HFF-Myc (cell line): ENCODE measurements around the gene C11orf52.
"Not testable (repeated sequence)": the region's sequence is repeated elsewhere in the genome, so short reads cannot be mapped to it uniquely, and the experiment has no call there.

Experiments
- DNase-seq: peaks from one replicate; pipeline ENCODE4 v3.0.0-alpha.2; 2011; ENCODE audit warnings: low read depth; ENCODE audit errors: extremely low read depth
- H3K4me3 ChIP-seq: replicated peaks from 2 replicates; pipeline ENCODE4 v1.5.1; 2011; ENCODE audit warnings: low read depth, mild to moderate bottlenecking, control low read depth, low read length
- TF ChIP-seq, protein P1 (sequence below): IDR thresholded peaks from 2 replicates; pipeline ENCODE4 v1.5.1; 2012; ENCODE audit warnings: mild to moderate bottlenecking, low read depth, low read length, control low read depth; ENCODE audit errors: missing control alignments

The C11orf52 gene

DNA sequence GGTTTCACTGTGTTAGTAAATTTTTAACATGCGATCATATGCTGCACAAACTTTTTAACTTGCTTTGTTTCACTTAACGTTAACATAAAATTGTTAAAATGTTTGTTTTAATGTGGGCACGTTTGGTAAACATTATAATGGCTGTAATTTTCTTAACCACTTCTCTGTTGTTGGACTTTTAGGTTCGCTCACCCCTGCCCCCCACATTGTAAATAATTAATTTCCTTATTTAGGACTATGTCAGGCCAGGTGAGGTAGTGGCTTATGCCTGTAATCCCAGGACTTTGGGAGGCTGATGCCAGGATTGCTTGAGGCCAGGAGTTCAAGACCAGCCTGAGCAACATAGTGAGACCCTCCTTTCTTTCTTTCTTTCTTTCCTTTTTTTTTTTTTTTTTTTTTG, 11.8 kb downstream of the C11orf52 start:
- TF ChIP-seq, protein P1, sequence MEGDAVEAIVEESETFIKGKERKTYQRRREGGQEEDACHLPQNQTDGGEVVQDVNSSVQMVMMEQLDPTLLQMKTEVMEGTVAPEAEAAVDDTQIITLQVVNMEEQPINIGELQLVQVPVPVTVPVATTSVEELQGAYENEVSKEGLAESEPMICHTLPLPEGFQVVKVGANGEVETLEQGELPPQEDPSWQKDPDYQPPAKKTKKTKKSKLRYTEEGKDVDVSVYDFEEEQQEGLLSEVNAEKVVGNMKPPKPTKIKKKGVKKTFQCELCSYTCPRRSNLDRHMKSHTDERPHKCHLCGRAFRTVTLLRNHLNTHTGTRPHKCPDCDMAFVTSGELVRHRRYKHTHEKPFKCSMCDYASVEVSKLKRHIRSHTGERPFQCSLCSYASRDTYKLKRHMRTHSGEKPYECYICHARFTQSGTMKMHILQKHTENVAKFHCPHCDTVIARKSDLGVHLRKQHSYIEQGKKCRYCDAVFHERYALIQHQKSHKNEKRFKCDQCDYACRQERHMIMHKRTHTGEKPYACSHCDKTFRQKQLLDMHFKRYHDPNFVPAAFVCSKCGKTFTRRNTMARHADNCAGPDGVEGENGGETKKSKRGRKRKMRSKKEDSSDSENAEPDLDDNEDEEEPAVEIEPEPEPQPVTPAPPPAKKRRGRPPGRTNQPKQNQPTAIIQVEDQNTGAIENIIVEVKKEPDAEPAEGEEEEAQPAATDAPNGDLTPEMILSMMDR: no peak
- no peak overlapping the region for H3K4me3 ChIP-seq
- no peak for DNase-seq

- H3K4me3 ChIP-seq: no peak overlapping the region
- TF ChIP-seq, protein P1: no peak
- DNase-seq: no peak
Measured at GRCh38 chr11:111932611-111932950, 13.9 kb downstream of the C11orf52 start.

GRCh38 chr11:111933176-111933575, 14.5 kb downstream of the C11orf52 start:
- not testable (repeated sequence) for H3K4me3 ChIP-seq, DNase-seq

DNA sequence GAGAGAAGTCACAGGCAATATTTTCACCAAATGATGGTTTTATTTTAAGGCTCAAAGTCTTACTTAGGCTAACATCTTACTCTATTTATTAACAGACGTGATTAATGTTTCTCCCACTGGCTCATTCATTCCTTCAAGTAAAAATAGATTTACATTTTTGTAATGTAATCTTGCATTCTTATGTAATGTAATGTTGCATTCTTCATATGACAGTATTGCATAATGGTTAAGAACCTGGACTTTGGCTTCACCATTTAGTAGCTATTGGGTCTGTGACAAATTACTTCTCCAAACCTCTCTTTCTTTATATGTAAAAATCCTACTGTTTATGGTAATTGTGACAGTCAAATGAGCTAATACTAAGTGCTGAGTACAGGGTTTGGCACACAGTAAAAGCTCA, 15.2 kb downstream of the C11orf52 start:
- no peak for DNase-seq
- TF ChIP-seq, protein P1: no peak
- no peak overlapping the region for H3K4me3 ChIP-seq

DNA sequence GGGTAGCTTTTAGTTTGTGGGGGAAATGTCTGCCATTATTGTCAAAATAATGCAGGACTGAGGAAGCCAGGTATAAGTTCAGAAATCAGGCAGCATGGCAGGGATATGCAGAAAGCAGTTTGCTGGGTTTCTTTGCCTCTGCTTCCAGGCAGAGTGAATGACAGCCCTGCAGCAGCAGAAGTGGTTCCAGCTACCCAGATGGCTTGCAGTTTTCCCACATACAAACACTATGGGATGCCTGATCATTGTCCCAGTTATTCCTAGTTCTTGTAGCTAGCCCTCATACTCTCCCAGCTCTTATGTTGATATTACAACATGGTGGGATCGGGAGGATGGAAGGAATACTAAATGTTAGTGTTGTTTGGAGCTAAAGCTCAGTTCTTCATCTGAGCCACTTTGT, 15.6 kb downstream of the C11orf52 start:
- TF ChIP-seq, protein P1: no peak

DNA sequence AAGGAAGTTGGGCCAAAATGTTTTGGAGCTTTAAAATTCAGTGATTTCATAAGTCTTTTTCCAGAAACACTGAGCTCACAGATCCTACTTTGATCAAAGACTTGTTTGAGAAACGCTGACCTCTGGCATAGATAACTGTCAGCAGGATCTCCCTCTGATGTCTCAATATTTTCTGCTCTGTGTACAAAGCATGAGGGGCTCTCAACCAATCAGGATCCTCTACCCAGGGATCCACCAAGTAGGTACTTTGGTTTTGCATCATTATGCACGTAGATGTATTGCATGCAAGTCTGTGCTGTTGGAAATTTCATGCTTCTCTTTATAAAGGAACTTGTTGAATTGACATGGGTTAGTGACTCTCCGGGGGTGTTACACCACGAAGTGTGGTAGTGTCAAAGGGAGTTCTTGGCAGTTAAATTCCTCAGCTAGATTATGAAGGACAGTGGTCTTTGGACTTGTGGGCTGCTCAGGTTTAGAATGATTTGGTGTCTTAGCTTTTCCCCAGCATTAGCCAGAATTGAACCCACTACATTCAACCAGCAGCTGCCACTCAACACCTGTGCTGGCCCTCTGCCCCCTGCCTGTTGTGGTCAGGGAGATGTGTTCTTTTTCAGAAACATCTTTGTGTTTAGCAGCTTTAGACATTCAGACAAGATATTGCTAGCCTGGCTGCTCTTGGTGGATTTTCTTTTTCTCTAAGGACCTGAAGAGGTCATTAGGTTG, 16.8 kb downstream of the C11orf52 start:
- no peak for DNase-seq
- no peak overlapping the region for H3K4me3 ChIP-seq
- TF ChIP-seq, protein P1: no peak

More for the DNA sequence above, 15.6 kb downstream of the C11orf52 start:
- no peak overlapping the region for H3K4me3 ChIP-seq
- no peak for DNase-seq

DNA sequence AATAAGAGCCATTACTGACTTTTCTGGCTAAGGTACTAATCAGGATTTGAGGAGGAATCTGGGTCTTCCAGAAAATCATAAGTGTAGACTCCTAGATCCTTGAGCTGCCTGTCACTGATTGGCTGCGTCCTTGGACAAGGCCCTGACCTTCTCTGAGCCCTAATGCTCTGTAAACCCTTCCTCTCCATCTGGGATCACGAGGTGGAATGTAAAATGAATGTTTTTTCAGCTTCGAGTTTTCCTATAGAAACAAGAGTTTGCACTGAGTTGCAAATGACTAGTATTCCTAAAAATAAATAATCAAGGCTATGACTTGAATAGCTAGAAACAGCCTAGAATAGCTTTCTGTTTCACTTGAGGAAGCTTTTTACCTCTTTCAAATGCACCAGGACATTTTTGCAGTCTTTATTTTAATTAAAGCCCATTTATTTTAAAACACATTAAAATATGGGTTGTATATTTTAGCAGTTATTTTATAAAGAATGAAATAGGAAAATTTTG, 17.4 kb downstream of the C11orf52 start:
- DNase-seq: no peak
- TF ChIP-seq, protein P1: no peak
- H3K4me3 ChIP-seq: peak overlapping the region; percentile 66
